Spleen (tissue), 11 donors: ENCODE data around the gene ANKRD66. TPM values are rescaled to one million over a fixed set of nuclear protein-coding genes. Genes with fewer than 3 reads are reported as not detected.

Source experiments
- DNase-seq: peaks from one replicate; pipeline ENCODE4 v3.0.0-alpha.2; 2020
- H3K27ac ChIP-seq, 8 donors: fragments of 200-600 bp; sonication (generic) in 7 of 8; 1 replicate in 4 of 8; 2 replicates in 4 of 8; pipeline versions ENCODE4 v1.5.0 to v1.8.0; 2016 to 2021; ENCODE audit warnings: inconsistent platforms in 4 of 8, mild to moderate bottlenecking in 4 of 8, moderate library complexity in 1 of 8
- H3K27me3 ChIP-seq, 7 donors: fragments of 200-600 bp; sonication (generic) in 6 of 7; replicated peaks in 1 of 7; 1 replicate in 4 of 7; 2 replicates in 3 of 7; pipeline versions ENCODE4 v1.5.0 to v1.8.0; 2016 to 2021; ENCODE audit warnings: inconsistent platforms in 3 of 7, mild to moderate bottlenecking in 1 of 7
- H3K36me3 ChIP-seq, 6 donors: fragments of 200-600 bp; sonication (generic) in 5 of 6; 1 replicate in 4 of 6; 2 replicates in 2 of 6; pipeline versions ENCODE4 v1.5.0 to v1.8.0; 2016 to 2021; ENCODE audit warnings: inconsistent platforms in 2 of 6
- H3K4me1 ChIP-seq, 6 donors: fragments of 200-600 bp; sonication (generic) in 5 of 6; 1 replicate in 3 of 6; 2 replicates in 3 of 6; pipeline versions ENCODE4 v1.5.0 to v1.8.0; 2016 to 2021; ENCODE audit warnings: inconsistent platforms in 3 of 6
- H3K4me3 ChIP-seq, 8 donors: fragments of 200-600 bp; sonication (generic) in 7 of 8; 1 replicate in 4 of 8; 2 replicates in 4 of 8; pipeline versions ENCODE4 v1.5.0 to v1.8.0; 2016 to 2021; ENCODE audit warnings: inconsistent platforms in 4 of 8, mild to moderate bottlenecking in 4 of 8, moderate library complexity in 2 of 8
- H3K9me3 ChIP-seq, 8 donors: fragments of 200-600 bp; sonication (generic) in 7 of 8; 1 replicate in 4 of 8; 2 replicates in 4 of 8; pipeline versions ENCODE4 v1.5.0 to v1.8.0; 2016 to 2021; ENCODE audit warnings: inconsistent platforms in 4 of 8
- POLR2A ChIP-seq, 3 donors: fragments of 450-650 bp; IDR thresholded peaks; one replicate each; pipeline ENCODE4 v1.5.1; 2017; ENCODE audit warnings: antibody characterized with exemption in 3 of 3, mild to moderate bottlenecking in 1 of 3
- POLR2AphosphoS5 ChIP-seq, 3 donors: sonication (generic); formaldehyde crosslinking; IDR thresholded peaks; one replicate each; pipeline ENCODE4 v1.5.1; 2017; ENCODE audit warnings: antibody characterized with exemption in 3 of 3
- WGBS, 5 donors: extraction: QIAGEN DNeasy Blood & Tissue Kit in 3 of 5; methylation state at CpG; one replicate each; pipeline versions ENCODE4 v1.1.5 to v1.1.7; 2013 to 2018; 5-methylcytosine and 5-hydroxymethylcytosine counted together
- intact Hi-C: fragments of 100-400 bp; cut with DNase I; formaldehyde crosslinking; loops from one replicate; pipeline ENCODE4 v1.15.0; 2023; ENCODE audit warnings: low total_unique reads
- polyA plus RNA-seq, 3 donors: library from polyadenylated mRNA; stranded (reverse); fragments of 200-250 nt; gene quantifications; one replicate each; pipeline ENCODE4 v1.2.1, GENCODE V29; 2013
- total RNA-seq, 7 donors: library from RNA; depleted of rRNA in 3 of 7; stranded (reverse); fragments of >200 nt in 3 of 7; fragmentation: NEBNext Ultra II Directional in 4 of 7; extraction: Animal tissue kit (Norgen Biotek cat#: 25700) in 4 of 7; gene quantifications; one replicate each; pipeline versions ENCODE4 v1.1.0 to v1.2.1, GENCODE V29; 2016 to 2021
- TF ChIP-seq, protein P1 (sequence below), 11 experiments: fragments of 200-600 bp in 7 of 11; fragments of 450-650 bp in 4 of 11; sonication (generic) in 4 of 11; IDR thresholded peaks in 8 of 11; conservative IDR thresholded peaks in 3 of 11; 1 replicate in 7 of 11; 2 replicates in 4 of 11; pipeline versions ENCODE4 v1.4.0 to v1.8.0; 2016 to 2021; ENCODE audit warnings: antibody characterized with exemption in 11 of 11, inconsistent platforms in 4 of 11, mild to moderate bottlenecking in 1 of 11
- donor health status: healthy with polysubstance abuse.
- donor health status: DM: no; HTN: no; CAD: no; lungs with moderate emphysema.
- donor health status: DM: no; HTN: no; CAD: no.
- donor health status: Bipolar disorder and iron deficiency.
- donor health status: healthy.
- donor health status: DM: no; HTN: no; CAD: no.
- donor health status: DM: yes; HTN: yes; CAD: no.

Gene ANKRD66
- total and polyA plus RNA-seq, 10 donors: not detected

DNA sequence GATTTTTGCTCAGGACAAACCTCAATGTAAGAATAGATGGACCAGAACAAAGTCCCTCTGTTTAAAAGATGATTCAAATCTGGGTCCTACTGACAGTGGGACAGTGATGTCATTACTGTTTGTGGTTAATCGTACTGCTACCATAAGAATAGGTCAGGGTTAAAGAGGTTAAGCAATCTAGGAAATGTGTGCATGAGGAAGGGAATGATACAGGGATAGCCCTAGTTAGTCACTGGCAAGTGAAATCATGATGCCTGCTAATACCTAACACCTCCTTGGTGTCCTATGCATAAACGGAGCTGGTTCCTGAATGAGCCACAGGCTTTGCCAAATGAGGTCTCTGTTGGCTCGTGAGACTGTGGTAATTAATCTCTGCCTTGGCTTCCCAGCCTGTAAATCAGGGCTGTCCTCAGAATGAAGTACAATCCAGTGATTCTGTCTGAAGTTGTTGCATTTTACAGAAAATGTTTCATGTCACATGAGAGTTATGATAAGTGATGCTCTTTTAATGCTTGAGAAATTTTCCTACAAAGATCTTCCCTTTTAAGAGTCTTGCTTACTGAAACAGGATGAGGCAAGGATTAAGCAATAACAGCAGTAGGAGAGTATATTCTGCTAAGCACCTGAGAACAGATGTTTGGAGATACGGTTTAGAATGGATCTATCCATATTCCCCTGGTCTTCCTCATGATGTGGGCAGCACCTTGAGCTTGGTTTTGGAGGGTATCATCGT lies 50.3 kb downstream of the ANKRD66 start:
- no peaks in the 10 kb centered on the region for H3K4me1 ChIP-seq
- H3K27me3 ChIP-seq: no peaks in the 10 kb centered on the region
- no peaks in the 10 kb centered on the region for H3K36me3 ChIP-seq
- no peak for TF ChIP-seq POLR2A (IDR thresholded peaks at IDR 0.05)
- TF ChIP-seq, protein P1, sequence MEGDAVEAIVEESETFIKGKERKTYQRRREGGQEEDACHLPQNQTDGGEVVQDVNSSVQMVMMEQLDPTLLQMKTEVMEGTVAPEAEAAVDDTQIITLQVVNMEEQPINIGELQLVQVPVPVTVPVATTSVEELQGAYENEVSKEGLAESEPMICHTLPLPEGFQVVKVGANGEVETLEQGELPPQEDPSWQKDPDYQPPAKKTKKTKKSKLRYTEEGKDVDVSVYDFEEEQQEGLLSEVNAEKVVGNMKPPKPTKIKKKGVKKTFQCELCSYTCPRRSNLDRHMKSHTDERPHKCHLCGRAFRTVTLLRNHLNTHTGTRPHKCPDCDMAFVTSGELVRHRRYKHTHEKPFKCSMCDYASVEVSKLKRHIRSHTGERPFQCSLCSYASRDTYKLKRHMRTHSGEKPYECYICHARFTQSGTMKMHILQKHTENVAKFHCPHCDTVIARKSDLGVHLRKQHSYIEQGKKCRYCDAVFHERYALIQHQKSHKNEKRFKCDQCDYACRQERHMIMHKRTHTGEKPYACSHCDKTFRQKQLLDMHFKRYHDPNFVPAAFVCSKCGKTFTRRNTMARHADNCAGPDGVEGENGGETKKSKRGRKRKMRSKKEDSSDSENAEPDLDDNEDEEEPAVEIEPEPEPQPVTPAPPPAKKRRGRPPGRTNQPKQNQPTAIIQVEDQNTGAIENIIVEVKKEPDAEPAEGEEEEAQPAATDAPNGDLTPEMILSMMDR (IDR thresholded peaks at IDR 0.05 in 8 of 11, conservative IDR thresholded peaks at IDR 0.05 in 3 of 11): no peak
- TF ChIP-seq POLR2AphosphoS5 (IDR thresholded peaks at IDR 0.05): no peak
- H3K27ac ChIP-seq: no peak overlapping the region
- whole genome bisulfite sequencing, 5 donors: 43 to 65% (median 55%) methylated on average over 5 of the region's 5 CpGs
- intact Hi-C loops: no loop called here
- no peak for DNase-seq
- H3K9me3 ChIP-seq: no peaks in the 10 kb centered on the region
- H3K4me3 ChIP-seq: no peak overlapping the region

DNA sequence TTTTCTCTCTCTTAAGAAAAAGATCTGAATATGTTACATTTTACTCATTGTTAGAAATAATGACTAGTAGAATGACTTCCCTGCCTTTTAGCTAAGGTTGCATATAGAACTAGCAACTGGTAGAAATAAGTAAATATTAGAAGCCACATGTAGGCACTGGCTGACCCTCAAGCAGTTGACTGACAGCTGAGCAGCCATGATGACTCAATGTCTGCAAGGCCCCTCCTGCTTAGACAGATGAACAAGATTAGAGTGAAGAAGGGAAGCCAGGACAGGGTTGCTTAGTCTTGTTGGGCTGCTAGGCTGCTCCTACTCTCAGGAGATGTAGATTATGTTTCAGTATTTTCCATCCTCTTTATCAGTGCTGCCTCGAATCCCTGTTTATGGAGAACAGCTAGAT lies 52.9 kb downstream of the ANKRD66 start:
- no peaks in the 10 kb centered on the region for H3K9me3 ChIP-seq
- 58 to 90% (median 69%) methylated on average over 1 of the region's 1 CpG for WGBS, 5 donors
- no peaks in the 10 kb centered on the region for H3K27me3 ChIP-seq
- no peaks in the 10 kb centered on the region for H3K36me3 ChIP-seq
- no peak overlapping the region for H3K4me3 ChIP-seq
- DNase-seq: no peak
- intact Hi-C loops: no loop called here
- TF ChIP-seq POLR2A (IDR thresholded peaks at IDR 0.05) (no peak), POLR2AphosphoS5 (IDR thresholded peaks at IDR 0.05) (no peak)
- TF ChIP-seq, protein P1 (IDR thresholded peaks at IDR 0.05 in 8 of 11, conservative IDR thresholded peaks at IDR 0.05 in 3 of 11): no peak
- H3K27ac ChIP-seq: no peak overlapping the region
- no peaks in the 10 kb centered on the region for H3K4me1 ChIP-seq

- WGBS, 5 donors: 7 to 48% (median 23%) methylated on average over 1 of the region's 1 CpG
- H3K4me1 ChIP-seq: no peaks in the 10 kb centered on the region
- H3K4me3 ChIP-seq: no peak overlapping the region
- no peak overlapping the region for H3K27ac ChIP-seq
- TF ChIP-seq, protein P1 (IDR thresholded peaks at IDR 0.05 in 8 of 11, conservative IDR thresholded peaks at IDR 0.05 in 3 of 11): no peak
- TF ChIP-seq POLR2A (IDR thresholded peaks at IDR 0.05) (no peak), POLR2AphosphoS5 (IDR thresholded peaks at IDR 0.05) (no peak)
- H3K36me3 ChIP-seq: no peaks in the 10 kb centered on the region
- intact Hi-C loops: no loop called here
- peaks cover 0 to 6% (median 0%) of the 10 kb centered on the region in 7 donors for H3K27me3 ChIP-seq
- DNase-seq: no peak
- H3K9me3 ChIP-seq: no peaks in the 10 kb centered on the region
Observed at GRCh38 chr6:46808806-46809205, 62.1 kb downstream of the ANKRD66 start.

Other genes with a start within 250 kb of the ANKRD66 start
- gene CYP39A1, start 94.1 kb upstream of the ANKRD66 start, total RNA-seq: 1 to 10 TPM in 3 of 7 donors, under 1 TPM in 4; 0.77 to 2.8 (median 0.97) TPM
- 1 to 10 TPM in 1 of 3 donors, under 1 TPM in 2; 0.39 to 1.2 (median 0.77) TPM for gene CYP39A1, start 94.1 kb upstream of the ANKRD66 start, polyA plus RNA-seq
- 10 to 100 TPM in 5 of 7 donors, 1 to 10 TPM in 2; 9.2 to 17.8 (median 11.3) TPM for gene SLC25A27, start 94.0 kb upstream of the ANKRD66 start, total RNA-seq
- gene SLC25A27, start 94.0 kb upstream of the ANKRD66 start, polyA plus RNA-seq: 10 to 100 TPM in 1 of 3 donors, 1 to 10 TPM in 2; 4.3 to 10.3 (median 7.9) TPM
- under 1 TPM; 0.17 to 0.98 (median 0.60) TPM for gene TDRD6, start 59.0 kb upstream of the ANKRD66 start, total RNA-seq
- under 1 TPM; 0.09 to 0.26 (median 0.24) TPM for gene TDRD6, start 59.0 kb upstream of the ANKRD66 start, polyA plus RNA-seq
- 10 to 100 TPM; 19.1 to 47.9 (median 30.1) TPM for gene PLA2G7, start 11.6 kb upstream of the ANKRD66 start, total RNA-seq
- gene PLA2G7, start 11.6 kb upstream of the ANKRD66 start, polyA plus RNA-seq: 10 to 100 TPM in 2 of 3 donors, 1 to 10 TPM in 1; 8.9 to 17.6 (median 15.7) TPM
- under 1 TPM in 4 of 7 donors, not detected in 3; 0.19 to 0.94 (median 0.41) TPM for gene MEP1A, start 46.5 kb downstream of the ANKRD66 start, total RNA-seq
- under 1 TPM; 0.09 to 0.22 (median 0.09) TPM for gene MEP1A, start 46.5 kb downstream of the ANKRD66 start, polyA plus RNA-seq
- 100 to 1,000 TPM in 5 of 7 donors, 10 to 100 TPM in 2; 40.6 to 129 (median 103) TPM for gene ADGRF5, start 175.0 kb downstream of the ANKRD66 start, total RNA-seq
- 10 to 100 TPM in 2 of 3 donors, 1 to 10 TPM in 1; 5.2 to 15.8 (median 10.5) TPM for gene ADGRF5, start 175.0 kb downstream of the ANKRD66 start, polyA plus RNA-seq